ENCODE data around the gene CASP6. TPM values are rescaled to one million over a fixed set of nuclear protein-coding genes. Genes with fewer than 3 reads are reported as not detected.

Gene CASP6
- total RNA-seq, 1 donor from 2014 or later: 25.2 TPM

GRCh38 chr4:109649872-109650271, 53.4 kb downstream of the CASP6 start:
- Histone ChIP-seq H3K4me3 (ENCODE audit: insufficient read depth, low read depth, low read length) (no peak overlapping the region), H3K27ac (ENCODE audit: low read depth, low read length) (no peak overlapping the region), H3K4me2 (ENCODE audit: low read length) (no peak overlapping the region), H2AFZ (ENCODE audit: low read depth, low read length) (no peak overlapping the region), H3K4me1 (ENCODE audit: insufficient read depth, low read length) (no peaks in the 10 kb centered on the region), H3K27me3 (ENCODE audit: insufficient read depth, low read length) (no peaks in the 10 kb centered on the region), H3K36me3 (ENCODE audit: insufficient read depth, low read length) (no peaks in the 10 kb centered on the region), H3K79me2 (ENCODE audit: insufficient read depth, low read length) (no peaks in the 10 kb centered on the region), H3K9me3 (ENCODE audit: insufficient read depth, low read depth, low read length) (no peaks in the 10 kb centered on the region), H3K9ac (ENCODE audit: low read length) (no peak overlapping the region), H4K20me1 (ENCODE audit: insufficient read depth, low read length) (no peaks in the 10 kb centered on the region)
- Mint-ChIP-seq H3K27me3 (ENCODE audit: low read depth, unreplicated experiment) (no peaks in the 10 kb centered on the region), H3K36me3 (ENCODE audit: low read depth, unreplicated experiment) (peaks cover 2% of the 10 kb centered on the region), H3K9me3 (ENCODE audit: unreplicated experiment) (no peaks in the 10 kb centered on the region), H3K4me1 (ENCODE audit: low read depth, unreplicated experiment) (no peaks in the 10 kb centered on the region), H3K4me3 (ENCODE audit: unreplicated experiment) (no peak overlapping the region), H3K27ac (ENCODE audit: unreplicated experiment) (no peak overlapping the region)
- no peak for FAIRE-seq
- no peak for TF ChIP-seq EZH2 (IDR thresholded peaks at IDR 0.05; ENCODE audit: insufficient read depth, low read length)
- no peak for TF ChIP-seq CTCF (IDR thresholded peaks at IDR 0.05; ENCODE audit: insufficient read depth, low read depth, low read length)
- no peak for DNase-seq (ENCODE audit: low read depth)

- Histone ChIP-seq H3K36me3 (ENCODE audit: insufficient read depth, low read length) (no peaks in the 10 kb centered on the region), H3K4me2 (ENCODE audit: low read length) (no peak overlapping the region), H3K9ac (ENCODE audit: low read length) (no peak overlapping the region), H3K4me3 (ENCODE audit: insufficient read depth, low read depth, low read length) (no peak overlapping the region), H3K4me1 (ENCODE audit: insufficient read depth, low read length) (no peaks in the 10 kb centered on the region), H2AFZ (ENCODE audit: low read depth, low read length) (no peak overlapping the region), H3K79me2 (ENCODE audit: insufficient read depth, low read length) (no peaks in the 10 kb centered on the region), H3K9me3 (ENCODE audit: insufficient read depth, low read depth, low read length) (no peaks in the 10 kb centered on the region), H3K27me3 (ENCODE audit: insufficient read depth, low read length) (no peaks in the 10 kb centered on the region), H4K20me1 (ENCODE audit: insufficient read depth, low read length) (no peaks in the 10 kb centered on the region), H3K27ac (ENCODE audit: low read depth, low read length) (no peak overlapping the region)
- H3K9me3 Mint-ChIP-seq (ENCODE audit: unreplicated experiment): no peaks in the 10 kb centered on the region
- no peak overlapping the region for H3K4me3 Mint-ChIP-seq (ENCODE audit: unreplicated experiment)
- H3K4me1 Mint-ChIP-seq (ENCODE audit: low read depth, unreplicated experiment): no peaks in the 10 kb centered on the region
- no peaks in the 10 kb centered on the region for H3K36me3 Mint-ChIP-seq (ENCODE audit: low read depth, unreplicated experiment)
- no peak overlapping the region for H3K27ac Mint-ChIP-seq (ENCODE audit: unreplicated experiment)
- no peak for TF ChIP-seq EZH2 (IDR thresholded peaks at IDR 0.05; ENCODE audit: insufficient read depth, low read length)
- no peak for TF ChIP-seq CTCF (IDR thresholded peaks at IDR 0.05; ENCODE audit: insufficient read depth, low read depth, low read length)
- DNase-seq (ENCODE audit: low read depth) (no peak), FAIRE-seq (no peak)
- H3K27me3 Mint-ChIP-seq (ENCODE audit: low read depth, unreplicated experiment): no peaks in the 10 kb centered on the region
These were observed 54.2 kb downstream of the CASP6 start for GRCh38 chr4:109648997-109649575.

- Histone ChIP-seq H3K9ac (ENCODE audit: low read length) (no peak overlapping the region), H4K20me1 (ENCODE audit: insufficient read depth, low read length) (no peaks in the 10 kb centered on the region), H3K27ac (ENCODE audit: low read depth, low read length) (no peak overlapping the region), H3K4me3 (ENCODE audit: insufficient read depth, low read depth, low read length) (no peak overlapping the region), H2AFZ (ENCODE audit: low read depth, low read length) (no peak overlapping the region), H3K27me3 (ENCODE audit: insufficient read depth, low read length) (no peaks in the 10 kb centered on the region), H3K79me2 (ENCODE audit: insufficient read depth, low read length) (no peaks in the 10 kb centered on the region), H3K36me3 (ENCODE audit: insufficient read depth, low read length) (no peaks in the 10 kb centered on the region), H3K9me3 (ENCODE audit: insufficient read depth, low read depth, low read length) (no peaks in the 10 kb centered on the region), H3K4me1 (ENCODE audit: insufficient read depth, low read length) (no peaks in the 10 kb centered on the region), H3K4me2 (ENCODE audit: low read length) (no peak overlapping the region)
- DNase-seq (ENCODE audit: low read depth) (no peak), FAIRE-seq (no peak)
- Mint-ChIP-seq H3K9me3 (ENCODE audit: unreplicated experiment) (no peaks in the 10 kb centered on the region), H3K27me3 (ENCODE audit: low read depth, unreplicated experiment) (no peaks in the 10 kb centered on the region), H3K27ac (ENCODE audit: unreplicated experiment) (no peak overlapping the region), H3K36me3 (ENCODE audit: low read depth, unreplicated experiment) (no peaks in the 10 kb centered on the region), H3K4me1 (ENCODE audit: low read depth, unreplicated experiment) (no peaks in the 10 kb centered on the region), H3K4me3 (ENCODE audit: unreplicated experiment) (no peak overlapping the region)
- TF ChIP-seq CTCF (IDR thresholded peaks at IDR 0.05; ENCODE audit: insufficient read depth, low read depth, low read length) (no peak), EZH2 (IDR thresholded peaks at IDR 0.05; ENCODE audit: insufficient read depth, low read length) (no peak)
These were observed 54.8 kb downstream of the CASP6 start for GRCh38 chr4:109648266-109648996.

All from astrocyte (in vitro differentiated cells and primary cell).